Measurements from ENCODE around the gene RAB18.
A peak's percentile ranks its signal among the peaks of the same experiment; 100 is the strongest.

Gene RAB18

GRCh38 chr10:27541796-27542729 is 38.0 kb downstream of the RAB18 start:
- H3K4me3 ChIP-seq (replicated peaks; ENCODE audit: low read depth, low read length): no peak overlapping the region
- no peak for DNase-seq (ENCODE audit: low read depth)
- TF ChIP-seq, protein P1, sequence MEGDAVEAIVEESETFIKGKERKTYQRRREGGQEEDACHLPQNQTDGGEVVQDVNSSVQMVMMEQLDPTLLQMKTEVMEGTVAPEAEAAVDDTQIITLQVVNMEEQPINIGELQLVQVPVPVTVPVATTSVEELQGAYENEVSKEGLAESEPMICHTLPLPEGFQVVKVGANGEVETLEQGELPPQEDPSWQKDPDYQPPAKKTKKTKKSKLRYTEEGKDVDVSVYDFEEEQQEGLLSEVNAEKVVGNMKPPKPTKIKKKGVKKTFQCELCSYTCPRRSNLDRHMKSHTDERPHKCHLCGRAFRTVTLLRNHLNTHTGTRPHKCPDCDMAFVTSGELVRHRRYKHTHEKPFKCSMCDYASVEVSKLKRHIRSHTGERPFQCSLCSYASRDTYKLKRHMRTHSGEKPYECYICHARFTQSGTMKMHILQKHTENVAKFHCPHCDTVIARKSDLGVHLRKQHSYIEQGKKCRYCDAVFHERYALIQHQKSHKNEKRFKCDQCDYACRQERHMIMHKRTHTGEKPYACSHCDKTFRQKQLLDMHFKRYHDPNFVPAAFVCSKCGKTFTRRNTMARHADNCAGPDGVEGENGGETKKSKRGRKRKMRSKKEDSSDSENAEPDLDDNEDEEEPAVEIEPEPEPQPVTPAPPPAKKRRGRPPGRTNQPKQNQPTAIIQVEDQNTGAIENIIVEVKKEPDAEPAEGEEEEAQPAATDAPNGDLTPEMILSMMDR (IDR thresholded peaks at IDR 0.05; ENCODE audit: low read length, missing control alignments): no peak

DNA sequence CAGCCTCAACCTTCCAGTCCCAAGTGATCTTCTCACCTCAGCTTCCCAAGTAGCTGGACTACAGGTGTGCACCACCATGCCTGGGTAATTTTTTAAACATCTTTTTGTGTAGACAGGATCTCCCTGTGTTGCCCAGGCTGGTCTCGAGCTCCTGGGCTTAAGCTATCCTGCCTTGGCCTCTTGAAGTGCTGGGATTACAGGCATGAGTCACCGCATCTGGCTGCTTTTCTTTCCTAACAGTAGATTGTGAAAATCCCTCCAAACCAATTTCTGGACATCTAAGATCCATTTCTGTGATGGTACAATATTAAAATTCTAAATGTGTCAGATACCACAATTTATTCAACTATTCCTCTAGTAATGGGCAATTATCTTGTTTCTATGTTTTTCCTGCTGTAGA is 38.7 kb downstream of the RAB18 start:
- H3K4me3 ChIP-seq (replicated peaks; ENCODE audit: low read depth, low read length): no peak overlapping the region
- peak; percentile 57 for DNase-seq (ENCODE audit: low read depth)

DNA sequence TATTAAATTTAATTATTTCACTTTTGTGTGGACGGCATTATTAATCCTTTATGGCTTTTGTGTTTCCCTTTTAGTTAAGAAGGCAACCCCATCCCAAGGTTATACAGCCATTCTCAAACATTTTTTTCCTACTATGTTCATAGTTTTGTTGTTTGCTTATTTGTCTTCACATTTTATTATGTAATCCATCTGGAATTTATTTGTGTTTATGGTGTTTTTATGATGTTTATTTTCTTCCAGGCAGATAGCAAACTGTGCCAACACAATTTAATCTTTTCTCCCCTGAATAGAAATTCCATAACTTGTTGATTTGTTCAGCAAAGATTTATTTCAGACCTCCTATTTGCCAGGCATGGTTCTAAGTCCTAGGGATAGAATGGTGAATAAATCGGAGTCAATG is 42.9 kb downstream of the RAB18 start:
- DNase-seq (ENCODE audit: low read depth): no peak
- TF ChIP-seq, protein P1 (IDR thresholded peaks at IDR 0.05; ENCODE audit: low read length, missing control alignments): no peak
- no peak overlapping the region for H3K4me3 ChIP-seq (replicated peaks; ENCODE audit: low read depth, low read length)

More for the DNA sequence above, 38.7 kb downstream of the RAB18 start:
- TF ChIP-seq, protein P1 (IDR thresholded peaks at IDR 0.05; ENCODE audit: low read length, missing control alignments): no peak

DNA sequence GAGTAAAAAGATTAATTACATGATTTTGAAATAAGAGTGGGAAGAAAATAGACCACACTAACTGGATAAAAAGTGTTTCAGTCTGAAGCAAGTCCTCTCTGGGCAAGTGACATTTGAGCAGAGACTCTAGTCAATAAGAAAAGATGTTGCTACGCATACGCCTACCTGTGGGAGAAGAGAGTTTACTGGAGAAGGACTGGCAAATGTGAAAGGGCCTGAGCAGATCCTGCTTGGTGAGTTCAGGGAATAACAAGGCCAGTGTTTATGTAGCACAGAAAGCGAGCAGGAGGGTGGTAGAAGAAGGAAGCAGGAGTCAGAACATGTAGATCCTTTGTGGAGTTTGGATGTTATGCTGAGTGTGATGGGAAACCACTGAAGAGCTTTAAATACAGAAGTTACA is 43.4 kb downstream of the RAB18 start:
- H3K4me3 ChIP-seq (replicated peaks; ENCODE audit: low read depth, low read length): no peak overlapping the region
- no peak for DNase-seq (ENCODE audit: low read depth)
- TF ChIP-seq, protein P1 (IDR thresholded peaks at IDR 0.05; ENCODE audit: low read length, missing control alignments): no peak

DNA sequence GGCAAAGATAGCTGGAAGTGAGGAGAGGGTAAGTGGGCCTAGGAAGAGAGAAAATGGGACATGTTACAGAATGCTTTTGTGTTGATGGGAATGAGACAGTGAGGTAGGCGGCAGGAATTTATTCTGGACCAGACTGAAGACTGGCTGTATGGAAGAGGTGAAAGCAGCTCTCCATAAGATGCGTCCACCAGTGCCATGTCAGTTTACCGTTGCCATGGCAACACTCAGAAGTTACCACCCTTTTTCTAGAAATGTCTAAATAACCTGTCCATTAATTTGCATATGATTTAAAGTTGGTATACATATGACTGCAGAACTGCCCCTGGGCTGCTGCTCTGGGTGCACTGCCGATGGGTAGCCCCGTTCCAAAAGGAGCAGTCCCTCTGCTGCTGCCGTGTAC is 46.7 kb downstream of the RAB18 start:
- TF ChIP-seq, protein P1 (IDR thresholded peaks at IDR 0.05; ENCODE audit: low read length, missing control alignments): no peak
- H3K4me3 ChIP-seq (replicated peaks; ENCODE audit: low read depth, low read length): no peak overlapping the region
- DNase-seq (ENCODE audit: low read depth): no peak

GRCh38 chr10:27558612-27559020 is 54.5 kb downstream of the RAB18 start:
- H3K4me3 ChIP-seq (replicated peaks; ENCODE audit: low read depth, low read length): no peak overlapping the region
- DNase-seq (ENCODE audit: low read depth): peak; percentile 61
- TF ChIP-seq, protein P1 (IDR thresholded peaks at IDR 0.05; ENCODE audit: low read length, missing control alignments): peak; percentile 64
